Nephron (organoid): ENCODE measurements around the gene PRMT7.

Source experiments
- H3K27ac Mint-ChIP-seq, 3 experiments: 2 replicates each; pipeline ENCODE4 v1.8.0; 2020; ENCODE audit warnings: mixed read lengths in 3 of 3, mild to moderate bottlenecking in 2 of 3, moderate library complexity in 1 of 3
- H3K27me3 Mint-ChIP-seq: 2 replicates; pipeline ENCODE4 v1.8.0; 2021; ENCODE audit warnings: low read depth, mild to moderate bottlenecking, moderate library complexity, mixed read lengths
- H3K36me3 Mint-ChIP-seq: 2 replicates; pipeline ENCODE4 v1.8.0; 2020; ENCODE audit warnings: low read depth, mixed read lengths
- H3K4me1 Mint-ChIP-seq: 2 replicates; pipeline ENCODE4 v1.8.0; 2020; ENCODE audit warnings: mixed read lengths
- H3K4me3 Mint-ChIP-seq, 3 experiments: 2 replicates each; pipeline ENCODE4 v1.8.0; 2020; ENCODE audit warnings: mild to moderate bottlenecking in 3 of 3, mixed read lengths in 3 of 3, moderate library complexity in 2 of 3
- H3K9me3 Mint-ChIP-seq: 2 replicates; pipeline ENCODE4 v1.8.0; 2020; ENCODE audit warnings: mixed read lengths
- CTCF ChIP-seq, 3 experiments: fragments of 200-600 bp; sonication (generic); IDR thresholded peaks; one replicate each; pipeline ENCODE4 v1.5.0; 2021; ENCODE audit warnings: antibody characterized with exemption in 3 of 3; ENCODE audit not compliant: unreplicated experiment in 3 of 3

PRMT7 gene

GRCh38 chr16:68281368-68282063, 29.3 kb upstream of the PRMT7 start:
- Mint-ChIP-seq H3K36me3 (peaks cover 22% of the 10 kb centered on the region), H3K27me3 (no peaks in the 10 kb centered on the region), H3K27ac (peak overlapping the region in 1 of 3 experiments; percentile 55), H3K4me1 (peaks cover under 1% of the 10 kb centered on the region), H3K4me3 (no peak overlapping the region), H3K9me3 (no peaks in the 10 kb centered on the region)
- TF ChIP-seq CTCF (IDR thresholded peaks at IDR 0.05; ENCODE audit: unreplicated experiment in 3 of 3): no peak

GRCh38 chr16:68282064-68282452, 28.8 kb upstream of the PRMT7 start:
- H3K27ac Mint-ChIP-seq: no peak overlapping the region
- no peaks in the 10 kb centered on the region for H3K9me3 Mint-ChIP-seq
- H3K4me3 Mint-ChIP-seq: no peak overlapping the region
- no peak for TF ChIP-seq CTCF (IDR thresholded peaks at IDR 0.05; ENCODE audit: unreplicated experiment in 3 of 3)
- H3K36me3 Mint-ChIP-seq: peaks cover 25% of the 10 kb centered on the region
- H3K4me1 Mint-ChIP-seq: no peaks in the 10 kb centered on the region
- no peaks in the 10 kb centered on the region for H3K27me3 Mint-ChIP-seq

- Mint-ChIP-seq H3K27ac (no peak overlapping the region), H3K27me3 (no peaks in the 10 kb centered on the region), H3K4me3 (no peak overlapping the region), H3K36me3 (peaks cover 35% of the 10 kb centered on the region), H3K9me3 (no peaks in the 10 kb centered on the region), H3K4me1 (no peaks in the 10 kb centered on the region)
- no peak for TF ChIP-seq CTCF (IDR thresholded peaks at IDR 0.05; ENCODE audit: unreplicated experiment in 3 of 3)
Observed at GRCh38 chr16:68283346-68283745, 27.5 kb upstream of the PRMT7 start.

- no peaks in the 10 kb centered on the region for H3K9me3 Mint-ChIP-seq
- peaks cover 35% of the 10 kb centered on the region for H3K36me3 Mint-ChIP-seq
- H3K27me3 Mint-ChIP-seq: no peaks in the 10 kb centered on the region
- no peak overlapping the region for H3K4me3 Mint-ChIP-seq
- no peaks in the 10 kb centered on the region for H3K4me1 Mint-ChIP-seq
- TF ChIP-seq CTCF (IDR thresholded peaks at IDR 0.05; ENCODE audit: unreplicated experiment in 3 of 3): no peak
- no peak overlapping the region for H3K27ac Mint-ChIP-seq
Observed at GRCh38 chr16:68283801-68284598, 26.8 kb upstream of the PRMT7 start.

GRCh38 chr16:68284847-68285246, 26.0 kb upstream of the PRMT7 start:
- no peaks in the 10 kb centered on the region for H3K9me3 Mint-ChIP-seq
- no peaks in the 10 kb centered on the region for H3K27me3 Mint-ChIP-seq
- H3K36me3 Mint-ChIP-seq: peaks cover 31% of the 10 kb centered on the region
- no peak for TF ChIP-seq CTCF (IDR thresholded peaks at IDR 0.05; ENCODE audit: unreplicated experiment in 3 of 3)
- H3K27ac Mint-ChIP-seq: peak overlapping the region in 1 of 3 experiments; percentile 18
- no peak overlapping the region for H3K4me3 Mint-ChIP-seq
- peaks cover 3% of the 10 kb centered on the region for H3K4me1 Mint-ChIP-seq
